PFSK-1 (cell line): ENCODE data around the gene POU6F2.

Experiments used
- FOXP2 ChIP-seq: optimal IDR thresholded peaks from 2 replicates; pipeline ENCODE3; 2011; ENCODE audit warnings: borderline replicate concordance, control low read depth, inconsistent platforms; ENCODE audit not compliant: insufficient read depth; ENCODE audit errors: extremely low read length, extremely low read depth
- POLR2AphosphoS5 ChIP-seq: IDR thresholded peaks from 2 replicates; pipeline ENCODE4 v1.6.1; 2012; ENCODE audit warnings: low read depth, mild to moderate bottlenecking, control low read depth, low read length, moderate library complexity
- REST ChIP-seq, 2 experiments: IDR thresholded peaks; 2 replicates each; pipeline versions ENCODE4 v1.6.1 to v1.8.0; 2011 to 2012; ENCODE audit warnings: low read depth in 2 of 2, low read length in 2 of 2, control low read depth in 1 of 2, inconsistent platforms in 1 of 2, mild to moderate bottlenecking in 1 of 2, moderate library complexity in 1 of 2; ENCODE audit not compliant: insufficient read depth in 1 of 2
- SIN3A ChIP-seq: IDR thresholded peaks from 2 replicates; pipeline ENCODE4 v1.6.1; 2012; ENCODE audit warnings: mild to moderate bottlenecking, low read length, moderate library complexity, borderline replicate concordance; ENCODE audit not compliant: insufficient read depth
- TAF1 ChIP-seq: IDR thresholded peaks from 2 replicates; pipeline ENCODE4 v1.6.1; 2012; ENCODE audit warnings: low read length, control low read depth, borderline replicate concordance; ENCODE audit not compliant: insufficient read depth

Gene POU6F2

DNA sequence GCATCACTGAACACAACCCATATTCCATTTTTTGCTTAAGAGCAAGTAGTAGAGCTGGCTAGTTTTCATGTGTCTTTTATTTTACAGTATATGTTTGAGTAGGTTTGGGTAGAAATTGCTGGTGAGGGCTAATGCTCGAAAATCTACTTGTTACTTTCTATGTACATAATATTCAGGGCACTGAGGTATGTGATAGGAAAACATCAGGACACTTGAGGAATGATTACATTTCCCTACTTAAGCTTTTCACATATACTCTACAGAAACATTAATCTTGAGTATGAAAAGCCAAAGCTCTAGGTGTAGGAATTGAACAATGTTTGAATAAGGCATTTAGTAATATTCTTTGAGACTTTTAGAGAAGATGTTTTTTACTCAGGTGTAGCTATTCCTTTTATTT, 73.6 kb downstream of the POU6F2 start:
- TF ChIP-seq TAF1, result no peak
- TF ChIP-seq POLR2AphosphoS5, result no peak
- TF ChIP-seq REST (IDR thresholded peaks at IDR 0.05; ENCODE audit: insufficient read depth in 1 of 2, low read depth in 2 of 2, low read length in 2 of 2), result no peak
- no peak for TF ChIP-seq FOXP2
- TF ChIP-seq SIN3A, result no peak

DNA sequence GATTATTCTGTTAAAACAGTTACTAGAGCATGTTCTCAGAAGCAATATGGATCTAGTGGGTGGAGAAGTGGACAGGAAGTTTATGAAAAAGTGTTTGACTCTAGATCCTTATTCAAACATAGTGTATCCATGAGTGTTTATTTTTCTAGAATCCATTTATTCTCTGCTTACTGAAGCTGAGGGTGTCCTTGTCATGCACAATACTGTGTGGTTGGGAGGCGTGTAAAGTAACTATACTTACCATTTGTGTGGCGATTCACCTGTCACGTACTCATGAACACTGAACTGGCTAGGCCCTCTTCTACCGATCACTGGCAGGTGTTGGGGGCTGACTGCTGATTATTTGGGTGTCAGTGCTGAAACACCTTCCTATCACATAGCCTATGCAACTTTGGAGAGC, 74.0 kb downstream of the POU6F2 start:
- TF ChIP-seq POLR2AphosphoS5 (no peak), SIN3A (no peak), REST (IDR thresholded peaks at IDR 0.05; ENCODE audit: insufficient read depth in 1 of 2, low read depth in 2 of 2, low read length in 2 of 2) (no peak), TAF1 (no peak), FOXP2 (no peak)

- TF ChIP-seq REST (IDR thresholded peaks at IDR 0.05; ENCODE audit: insufficient read depth in 1 of 2, low read depth in 2 of 2, low read length in 2 of 2), result no peak
- TF ChIP-seq TAF1, result no peak
- TF ChIP-seq POLR2AphosphoS5, result no peak
- no peak for TF ChIP-seq FOXP2
- TF ChIP-seq SIN3A, result no peak
Measured at GRCh38 chr7:39054731-39055130, 77.0 kb downstream of the POU6F2 start.

DNA sequence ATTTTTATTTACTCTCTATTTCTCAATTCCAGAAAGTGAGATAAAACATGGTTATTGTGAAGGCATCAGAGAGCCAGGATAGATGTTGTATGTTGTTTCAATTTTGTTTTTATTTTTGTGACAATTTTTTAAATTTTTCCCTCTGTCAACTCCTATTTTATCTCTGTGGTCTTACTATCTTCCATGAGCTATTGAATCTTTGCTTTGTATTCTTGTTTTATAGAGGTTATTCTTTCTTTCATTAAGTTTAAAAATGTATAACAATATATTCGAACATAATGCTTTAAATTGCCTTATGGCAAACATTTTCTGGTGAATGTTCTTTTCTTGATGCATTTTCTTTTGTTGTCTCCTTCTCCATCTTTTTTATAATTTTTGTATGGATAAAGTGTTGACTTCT, 78.4 kb downstream of the POU6F2 start:
- TF ChIP-seq SIN3A (no peak), TAF1 (no peak), POLR2AphosphoS5 (no peak), FOXP2 (no peak), REST (IDR thresholded peaks at IDR 0.05; ENCODE audit: insufficient read depth in 1 of 2, low read depth in 2 of 2, low read length in 2 of 2) (no peak)

GRCh38 chr7:39062811-39063210, 85.1 kb downstream of the POU6F2 start:
- TF ChIP-seq REST (IDR thresholded peaks at IDR 0.05; ENCODE audit: insufficient read depth in 1 of 2, low read depth in 2 of 2, low read length in 2 of 2) (no peak), SIN3A (no peak), TAF1 (no peak), FOXP2 (no peak), POLR2AphosphoS5 (no peak)
